Epithelial cell of proximal tubule (primary cell): Measurements from ENCODE around the gene LRRC72. TPM values are rescaled to one million over a fixed set of nuclear protein-coding genes. Genes with fewer than 3 reads are reported as not detected.

Experiments
- DNase-seq: peaks from one replicate; pipeline ENCODE4 v3.0.0-alpha.2; 2011; ENCODE audit warnings: low read depth
- H3K4me3 ChIP-seq: 2 replicates; pipeline ENCODE4 v1.5.1; 2011; ENCODE audit warnings: low read depth, mild to moderate bottlenecking, low read length
- total RNA-seq: library from RNA; depleted of rRNA; stranded (reverse); fragments of >200 nt; gene quantifications from 2 replicates; pipeline ENCODE4 v1.2.3, GENCODE V29; 2015
- TF ChIP-seq, protein P1 (sequence below): conservative IDR thresholded peaks from 2 replicates; pipeline ENCODE4 v1.5.1; 2012; ENCODE audit warnings: low read depth, mild to moderate bottlenecking, low read length

The LRRC72 gene
- total RNA-seq, 1 donor from 2014 or later, result not detected

DNA sequence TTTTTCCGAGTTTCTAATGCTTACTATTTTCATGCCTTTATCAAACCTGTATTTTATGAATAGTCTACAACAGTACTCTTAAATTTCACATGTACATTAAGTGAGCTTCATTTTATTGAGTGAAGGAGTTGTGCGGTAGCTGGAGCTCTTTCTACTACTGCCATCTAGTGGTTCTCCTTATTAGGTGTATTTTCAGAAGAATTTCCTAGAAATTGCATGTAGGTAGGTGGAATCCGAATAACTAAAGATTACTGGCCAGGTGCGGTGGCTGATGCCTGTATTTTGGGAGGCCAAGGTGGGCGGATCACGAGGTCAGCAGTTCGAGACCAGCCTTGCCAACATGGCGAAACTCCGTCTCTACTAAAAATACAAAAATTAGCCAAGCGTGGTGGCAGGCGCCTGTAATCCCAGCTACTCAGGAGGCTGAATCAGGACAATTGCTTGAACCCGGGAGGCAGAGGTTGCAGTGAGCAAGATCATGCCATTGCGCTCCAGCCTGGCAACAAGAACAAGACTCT is 38.3 kb downstream of the LRRC72 start:
- DNase-seq, result peak; percentile 18
- TF ChIP-seq, protein P1, sequence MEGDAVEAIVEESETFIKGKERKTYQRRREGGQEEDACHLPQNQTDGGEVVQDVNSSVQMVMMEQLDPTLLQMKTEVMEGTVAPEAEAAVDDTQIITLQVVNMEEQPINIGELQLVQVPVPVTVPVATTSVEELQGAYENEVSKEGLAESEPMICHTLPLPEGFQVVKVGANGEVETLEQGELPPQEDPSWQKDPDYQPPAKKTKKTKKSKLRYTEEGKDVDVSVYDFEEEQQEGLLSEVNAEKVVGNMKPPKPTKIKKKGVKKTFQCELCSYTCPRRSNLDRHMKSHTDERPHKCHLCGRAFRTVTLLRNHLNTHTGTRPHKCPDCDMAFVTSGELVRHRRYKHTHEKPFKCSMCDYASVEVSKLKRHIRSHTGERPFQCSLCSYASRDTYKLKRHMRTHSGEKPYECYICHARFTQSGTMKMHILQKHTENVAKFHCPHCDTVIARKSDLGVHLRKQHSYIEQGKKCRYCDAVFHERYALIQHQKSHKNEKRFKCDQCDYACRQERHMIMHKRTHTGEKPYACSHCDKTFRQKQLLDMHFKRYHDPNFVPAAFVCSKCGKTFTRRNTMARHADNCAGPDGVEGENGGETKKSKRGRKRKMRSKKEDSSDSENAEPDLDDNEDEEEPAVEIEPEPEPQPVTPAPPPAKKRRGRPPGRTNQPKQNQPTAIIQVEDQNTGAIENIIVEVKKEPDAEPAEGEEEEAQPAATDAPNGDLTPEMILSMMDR, result peak; percentile 84
- H3K4me3 ChIP-seq, result peak overlapping the region; percentile 14

DNA sequence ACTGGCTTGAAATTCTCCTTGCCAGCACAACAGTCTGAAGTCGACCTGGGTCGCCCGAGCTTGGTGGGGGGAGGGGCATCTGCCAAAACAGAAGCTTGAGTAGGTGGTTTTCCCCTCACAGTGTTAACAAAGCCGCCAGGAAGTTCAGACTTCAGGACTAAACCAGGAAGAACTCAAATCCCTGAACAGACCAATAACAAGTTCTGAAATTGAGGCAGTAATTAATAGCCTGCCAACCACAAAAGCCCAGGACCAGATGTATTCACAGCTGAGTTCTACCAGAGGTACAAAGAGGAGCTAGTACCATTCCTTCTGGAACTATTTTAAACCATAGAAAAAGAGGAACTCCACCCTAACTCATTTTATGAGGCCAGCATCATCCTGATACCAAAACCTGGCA is 45.3 kb downstream of the LRRC72 start:
- no peak overlapping the region for H3K4me3 ChIP-seq
- no peak for DNase-seq
- TF ChIP-seq, protein P1, result no peak

DNA sequence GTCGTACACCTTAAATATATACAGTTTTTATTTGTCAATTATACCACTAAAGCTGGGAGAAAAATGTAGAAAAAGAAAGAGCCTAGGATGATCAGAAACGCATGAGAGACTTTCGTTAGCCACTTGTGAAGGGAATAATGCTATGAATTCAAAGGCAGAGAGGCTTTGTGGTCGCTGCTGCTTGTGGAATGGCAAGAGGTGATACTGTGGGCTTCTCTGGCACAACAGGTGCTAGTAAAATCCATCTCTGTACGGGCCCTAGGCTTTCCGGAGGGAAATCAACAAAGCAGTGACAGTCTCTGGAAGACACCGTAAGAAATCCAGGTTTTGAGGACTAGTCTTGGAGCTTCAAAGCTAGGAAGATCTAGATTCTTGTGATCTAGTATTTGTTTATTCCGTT is 52.6 kb downstream of the LRRC72 start:
- no peak overlapping the region for H3K4me3 ChIP-seq
- TF ChIP-seq, protein P1, result no peak
- no peak for DNase-seq

DNA sequence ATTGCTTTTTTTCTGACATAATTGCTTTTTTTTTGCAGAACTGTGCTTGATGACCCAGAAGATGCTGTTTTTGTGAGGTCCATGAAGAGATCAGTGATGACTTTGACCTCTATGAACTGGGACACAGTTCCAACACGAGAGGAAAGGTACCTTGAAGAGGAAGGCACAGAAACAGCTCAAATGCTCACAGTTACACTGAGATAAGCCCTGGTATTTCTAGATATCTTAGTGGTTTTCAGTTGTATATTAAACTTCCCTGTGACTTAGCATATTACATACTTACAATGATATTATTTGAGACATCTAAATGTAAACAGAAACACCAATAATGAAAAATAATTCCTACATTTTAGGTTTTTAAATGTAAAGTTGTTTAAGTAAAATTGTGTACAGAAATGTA is 54.7 kb downstream of the LRRC72 start:
- TF ChIP-seq, protein P1, result no peak
- no peak overlapping the region for H3K4me3 ChIP-seq
- no peak for DNase-seq

DNA sequence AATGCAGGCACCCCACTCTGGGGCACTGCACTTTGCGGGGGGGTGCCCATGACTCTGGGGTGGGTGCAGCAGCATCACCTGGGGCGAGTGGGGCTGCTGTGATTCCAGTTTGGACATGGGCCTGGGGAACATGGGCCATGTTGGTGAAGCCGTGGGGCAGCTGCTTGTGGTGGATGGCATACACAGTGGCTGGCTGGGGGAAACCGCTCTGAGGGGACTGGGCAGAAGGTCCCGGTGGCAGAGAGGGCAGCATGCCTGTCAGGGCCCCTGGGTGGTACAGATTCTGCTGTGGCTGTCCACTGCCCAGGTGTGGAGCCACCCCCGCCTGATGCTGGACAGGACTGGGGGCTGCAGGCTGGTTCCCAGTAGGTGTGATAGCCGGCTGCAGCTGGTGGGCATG is 57.2 kb downstream of the LRRC72 start:
- TF ChIP-seq, protein P1, result no peak
- DNase-seq, result no peak
- no peak overlapping the region for H3K4me3 ChIP-seq

DNA sequence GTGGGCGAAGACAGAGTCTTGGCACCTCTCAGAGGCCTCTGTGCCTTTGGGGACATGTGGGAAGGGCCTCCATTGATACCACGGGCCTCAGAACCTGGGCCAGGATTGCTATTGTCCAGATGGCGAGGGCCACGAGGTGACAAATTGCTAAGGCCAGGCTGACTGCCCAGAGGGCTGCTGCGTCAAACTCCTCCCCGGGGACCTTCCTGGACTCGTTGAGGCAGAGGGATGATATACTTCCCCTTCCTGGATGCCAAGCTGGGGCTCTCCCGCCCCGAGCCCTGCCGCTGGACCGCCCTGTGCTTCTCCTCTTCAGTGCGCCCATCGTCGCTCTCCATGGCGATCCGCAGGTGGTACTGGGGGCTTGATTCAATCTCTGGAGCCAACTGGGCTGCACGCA is 58.9 kb downstream of the LRRC72 start:
- TF ChIP-seq, protein P1, result no peak
- no peak for DNase-seq
- H3K4me3 ChIP-seq, result no peak overlapping the region

DNA sequence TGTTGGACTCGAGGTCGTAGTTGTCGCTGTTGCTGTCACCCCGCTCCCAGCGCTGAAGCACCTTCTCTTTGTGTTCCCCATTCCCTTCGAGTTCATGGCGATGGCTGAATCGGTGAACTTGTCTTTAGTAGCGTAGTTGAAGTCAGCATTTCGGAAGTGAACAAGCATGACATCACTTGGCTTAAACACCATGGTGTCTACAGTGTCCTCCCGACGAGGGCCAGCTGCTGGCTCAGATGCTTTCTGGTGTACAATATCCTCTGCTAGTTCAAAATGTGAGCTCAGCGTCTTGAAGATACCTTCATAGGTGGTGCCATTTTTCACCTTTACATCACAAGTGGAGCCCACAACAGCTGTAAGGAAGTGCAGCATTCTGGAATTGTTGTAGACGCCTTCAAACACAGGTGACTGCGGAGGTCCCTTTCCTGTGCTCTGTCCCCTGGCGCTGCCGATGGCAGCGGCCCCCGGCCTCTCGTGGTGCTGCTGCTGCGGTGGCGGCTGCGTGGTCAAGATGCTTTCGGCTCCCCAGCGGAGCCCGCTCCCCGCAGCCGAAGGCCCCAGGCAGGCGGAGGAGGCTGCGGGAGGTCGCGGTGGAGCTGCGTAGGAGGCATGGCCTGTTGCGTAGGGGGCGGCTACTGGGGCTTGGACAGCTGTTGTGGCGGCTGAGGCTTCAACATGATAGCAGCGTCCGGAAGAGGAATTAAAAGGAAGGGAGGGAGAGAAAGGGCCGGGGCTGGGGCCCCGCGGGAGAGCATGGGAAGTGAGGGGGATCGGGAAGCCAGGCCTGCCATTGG is 59.7 kb downstream of the LRRC72 start:
- TF ChIP-seq, protein P1, result no peak
- DNase-seq, result no peak
- H3K4me3 ChIP-seq, result peak overlapping the region; percentile 39
